Right ventricle myocardium superior (tissue), 1 donor: ENCODE data around the gene EIF6. TPM values are rescaled to one million over a fixed set of nuclear protein-coding genes. Genes with fewer than 3 reads are reported as not detected.
"Not testable (repeated sequence)": the region's sequence is repeated elsewhere in the genome, so short reads cannot be mapped to it uniquely, and the experiment has no call there.

Experiments
- ATAC-seq: fragments of 200-7000 bp; cut with Tn5 transposase; one replicate; pipeline ENCODE4 v1.9.1; 2020; ENCODE audit warnings: mild to moderate bottlenecking; ENCODE audit not compliant: poor library complexity
- DNase-seq: peaks from one replicate; pipeline ENCODE4 v3.0.0-alpha.2; 2020
- intact Hi-C: fragments of 100-400 bp; cut with DNase I; formaldehyde crosslinking; loops from one replicate; pipeline ENCODE4 v1.11.2; 2022
- total RNA-seq: library from RNA; stranded (reverse); fragmentation: NEBNext Ultra II Directional; extraction: Animal tissue kit (Norgen Biotek cat#: 25700); gene quantifications from one replicate; pipeline ENCODE4 v1.2.1, GENCODE V29; 2021
- donor health status: DM: no; HTN: yes; CAD: no; lungs with severe emphysema.

Gene EIF6
- total RNA-seq, 1 donor from 2014 or later = 30.3 TPM

GRCh38 chr20:35271073-35271882 lies 13.3 kb downstream of the EIF6 start:
- intact Hi-C loops = loop anchor here (5.0 kb wide), 1 partner anchor 124 kb away; the partner anchor contains the start of gene EDEM2
- no peak for DNase-seq
- no peak for ATAC-seq

- DNase-seq = no peak
- ATAC-seq = no peak
- intact Hi-C loops = loop anchor here (5.0 kb wide), 1 partner anchor 123 kb away; the partner anchor contains the start of gene EDEM2
Measured at GRCh38 chr20:35270021-35270902, 14.3 kb downstream of the EIF6 start.

GRCh38 chr20:35269055-35269781 lies 15.4 kb downstream of the EIF6 start:
- ATAC-seq (peak; percentile 73), DNase-seq (peak; percentile 69)
- intact Hi-C loops = no loop called here

GRCh38 chr20:35267092-35267491 lies 17.5 kb downstream of the EIF6 start:
- intact Hi-C loops = no loop called here
- ATAC-seq = no peak

GRCh38 chr20:35264755-35265154 lies 19.8 kb downstream of the EIF6 start:
- DNase-seq (no peak), ATAC-seq (no peak)
- intact Hi-C loops = no loop called here

More at GRCh38 chr20:35267092-35267491, 17.5 kb downstream of the EIF6 start:
- no peak for DNase-seq

- DNase-seq = no peak
Measured at GRCh38 chr20:35263532-35264341, 20.8 kb downstream of the EIF6 start.

GRCh38 chr20:35262731-35263531 lies 21.6 kb downstream of the EIF6 start:
- intact Hi-C loops, DNase-seq: not testable (repeated sequence)
- peak; percentile 70 for ATAC-seq

More at GRCh38 chr20:35263532-35264341, 20.8 kb downstream of the EIF6 start:
- intact Hi-C loops = no loop called here
- peak; percentile 72 for ATAC-seq

- DNase-seq, ATAC-seq, intact Hi-C loops: not testable (repeated sequence)
Measured at GRCh38 chr20:35262321-35262720, 22.3 kb downstream of the EIF6 start.

- DNase-seq (no peak), ATAC-seq (no peak)
- intact Hi-C loops = no loop called here
Measured at GRCh38 chr20:35260426-35260825, 24.1 kb downstream of the EIF6 start.

GRCh38 chr20:35257175-35257909 lies 27.2 kb downstream of the EIF6 start:
- DNase-seq = no peak
- ATAC-seq = no peak
- intact Hi-C loops = no loop called here

- ATAC-seq = no peak
- intact Hi-C loops = no loop called here
- no peak for DNase-seq
Measured at GRCh38 chr20:35254448-35254999, 30.0 kb downstream of the EIF6 start.

- intact Hi-C loops = no loop called here
- DNase-seq (no peak), ATAC-seq (no peak)
Measured at GRCh38 chr20:35253010-35253409, 31.6 kb downstream of the EIF6 start.

GRCh38 chr20:35252598-35252997 lies 32.0 kb downstream of the EIF6 start:
- intact Hi-C loops, DNase-seq, ATAC-seq: not testable (repeated sequence)

GRCh38 chr20:35252037-35252461 lies 32.5 kb downstream of the EIF6 start:
- intact Hi-C loops = no loop called here
- ATAC-seq = no peak
- DNase-seq = no peak

GRCh38 chr20:35251613-35251940 lies 33.0 kb downstream of the EIF6 start:
- intact Hi-C loops = no loop called here
- no peak for ATAC-seq

More at GRCh38 chr20:35251613-35251940, 33.0 kb downstream of the EIF6 start:
- no peak for DNase-seq
